IMR-90 (cell line): ENCODE data around the gene DLL4. TPM values are rescaled to one million over a fixed set of nuclear protein-coding genes. Genes with fewer than 3 reads are reported as not detected.

Source experiments
- ATAC-seq: fragments of 200-7000 bp; cut with Tn5 transposase; 2 replicates; pipeline ENCODE4 v1.9.1; 2020; ENCODE audit warnings: low read depth, mild to moderate bottlenecking, moderate library complexity
- BruUV-seq: library from RNA; stranded (reverse); fragments of 400-500 nt; replicated peaks from 2 replicates; lab custom pipeline; 2021; lab: Mats Ljungman, UMichigan
- CTCF ChIA-PET: fragments of 300-600 bp; formaldehyde crosslinking; extraction: SDS; loops from one replicate; lab custom pipeline; 2021; ENCODE audit warnings: antibody characterized with exemption; lab: Yijun Ruan, JAX
- POLR2A ChIA-PET: fragments of 300-600 bp; sonication (Branson Sonifier 250); formaldehyde crosslinking; loops from one replicate; lab custom pipeline; 2022; ENCODE audit warnings: antibody characterized with exemption; ENCODE audit not compliant: unreplicated experiment; lab: Charles Lee
- DNase-seq: peaks from one replicate; pipeline ENCODE4 v3.0.0; 2013
- H2AFZ ChIP-seq: replicated peaks from 2 replicates; pipeline ENCODE3; 2013; ENCODE audit warnings: low read length, mild to moderate bottlenecking; ENCODE audit not compliant: poor library complexity
- H2AK5ac ChIP-seq: 2 replicates; pipeline ENCODE4 v1.6.1; 2013; ENCODE audit warnings: low read depth, low read length, inconsistent platforms
- H2AK9ac ChIP-seq: replicated peaks from 2 replicates; pipeline ENCODE3; 2013; ENCODE audit warnings: mild to moderate bottlenecking, low read depth, low read length, moderate library complexity; ENCODE audit not compliant: poor library complexity
- H2BK120ac ChIP-seq: 2 replicates; pipeline ENCODE4 v1.6.1; 2013; ENCODE audit warnings: low read depth, low read length, inconsistent platforms
- H2BK15ac ChIP-seq: 3 replicates; pipeline ENCODE4 v1.6.1; 2013; ENCODE audit warnings: low read depth, low read length, inconsistent platforms
- H2BK20ac ChIP-seq: 2 replicates; pipeline ENCODE4 v1.6.1; 2013; ENCODE audit warnings: low read depth, mild to moderate bottlenecking, inconsistent platforms, low read length, moderate library complexity
- H2BK5ac ChIP-seq: 2 replicates; pipeline ENCODE4 v1.6.1; 2013; ENCODE audit warnings: mild to moderate bottlenecking, low read depth, low read length, inconsistent platforms; ENCODE audit not compliant: poor library complexity, severe bottlenecking
- H3K14ac ChIP-seq: replicated peaks from 2 replicates; pipeline ENCODE4 v1.6.1; 2013; ENCODE audit warnings: low read depth, low read length, inconsistent platforms
- H3K18ac ChIP-seq: 2 replicates; pipeline ENCODE4 v1.6.1; 2013; ENCODE audit warnings: low read depth, low read length, control low read depth
- H3K23ac ChIP-seq: 2 replicates; pipeline ENCODE4 v1.6.1; 2013; ENCODE audit warnings: low read depth, low read length, inconsistent platforms
- H3K27ac ChIP-seq: 2 replicates; pipeline ENCODE4 v1.5.1; 2013; ENCODE audit warnings: mild to moderate bottlenecking, control low read depth, low read length; ENCODE audit not compliant: insufficient read depth
- H3K27me3 ChIP-seq: 2 replicates; pipeline ENCODE4 v1.6.1; 2013; ENCODE audit warnings: low read length; ENCODE audit not compliant: control insufficient read depth, insufficient read depth
- H3K36me3 ChIP-seq: 2 replicates; pipeline ENCODE4 v1.6.1; 2013; ENCODE audit warnings: low read length, mixed read lengths; ENCODE audit not compliant: control insufficient read depth, insufficient read depth
- H3K4ac ChIP-seq: 2 replicates; pipeline ENCODE4 v1.6.1; 2013; ENCODE audit warnings: low read depth, low read length, inconsistent platforms
- H3K4me1 ChIP-seq: 2 replicates; pipeline ENCODE4 v1.6.1; 2013; ENCODE audit warnings: low read length, mixed read lengths; ENCODE audit not compliant: control insufficient read depth, insufficient read depth
- H3K4me2 ChIP-seq: 2 replicates; pipeline ENCODE4 v1.6.1; 2013; ENCODE audit warnings: low read depth, mild to moderate bottlenecking, control low read depth, low read length, moderate library complexity
- H3K4me3 ChIP-seq: 2 replicates; pipeline ENCODE4 v1.5.1; 2013; ENCODE audit warnings: low read depth, mild to moderate bottlenecking, control low read depth, low read length, moderate library complexity; ENCODE audit not compliant: insufficient read depth
- H3K56ac ChIP-seq: 2 replicates; pipeline ENCODE4 v1.6.1; 2013; ENCODE audit warnings: low read length, inconsistent platforms; ENCODE audit not compliant: insufficient read depth; ENCODE audit errors: extremely low read depth
- H3K79me1 ChIP-seq, 2 experiments: 2 replicates each; pipeline ENCODE4 v1.6.1; 2013; ENCODE audit warnings: low read length in 2 of 2, inconsistent platforms in 1 of 2, low read depth in 1 of 2
- H3K9ac ChIP-seq: 2 replicates; pipeline ENCODE4 v1.6.1; 2013; ENCODE audit warnings: low read depth, low read length, control low read depth
- H3K9me1 ChIP-seq: 2 replicates; pipeline ENCODE4 v1.6.1; 2013; ENCODE audit warnings: low read length, inconsistent platforms; ENCODE audit not compliant: insufficient read depth
- H3K9me3 ChIP-seq: 2 replicates; pipeline ENCODE4 v1.6.1; 2013; ENCODE audit warnings: low read length; ENCODE audit not compliant: control insufficient read depth, insufficient read depth
- H4K20me1 ChIP-seq: 2 replicates; pipeline ENCODE4 v1.6.1; 2013; ENCODE audit warnings: low read length, inconsistent platforms; ENCODE audit not compliant: insufficient read depth
- H4K5ac ChIP-seq: 2 replicates; pipeline ENCODE4 v1.6.1; 2013; ENCODE audit warnings: mild to moderate bottlenecking, low read depth, low read length, control low read depth
- H4K8ac ChIP-seq, 2 experiments: 2 replicates each; pipeline ENCODE4 v1.6.1; 2013; ENCODE audit warnings: low read depth in 2 of 2, low read length in 2 of 2, control low read depth in 1 of 2, inconsistent platforms in 1 of 2
- H4K91ac ChIP-seq: 2 replicates; pipeline ENCODE4 v1.6.1; 2013; ENCODE audit warnings: low read depth, low read length, inconsistent platforms; ENCODE audit not compliant: insufficient read depth
- BHLHE40 ChIP-seq: fragments of 150-350 bp; IDR thresholded peaks from 2 replicates; pipeline ENCODE4 v1.6.1; 2016; ENCODE audit warnings: mild to moderate bottlenecking, low read depth, low read length
- NFE2L2 ChIP-seq: fragments of 150-350 bp; IDR thresholded peaks from 2 replicates; pipeline ENCODE4 v1.6.1; 2016; ENCODE audit warnings: low read depth, mild to moderate bottlenecking, low read length
- POLR2A ChIP-seq: IDR thresholded peaks from 2 replicates; pipeline ENCODE4 v1.6.1; 2012; ENCODE audit warnings: mild to moderate bottlenecking, low read depth, low read length
- RCOR1 ChIP-seq: IDR thresholded peaks from 2 replicates; pipeline ENCODE4 v1.6.1; 2012; ENCODE audit warnings: mild to moderate bottlenecking, low read length, improper control_type of control experiment; ENCODE audit not compliant: insufficient replicate concordance
- WGBS, 2 experiments: methylation state at CpG; one replicate each; pipeline versions ENCODE4 v1.1.5 to v1.1.7; 2013; ENCODE audit warnings: missing lambda C conversion rate in 2 of 2; ENCODE audit not compliant: insufficient read length in 1 of 2; ENCODE audit errors: extremely low coverage in 2 of 2; 5-methylcytosine and 5-hydroxymethylcytosine counted together
- dilution Hi-C: fragments of 300-500 bp; cut with HindIII; formaldehyde crosslinking; loops from one replicate; pipeline ENCODE4 v1.14.3; 2018; ENCODE audit warnings: low sequenced_read_pairs; ENCODE audit not compliant: unreplicated experiment
- in situ Hi-C: fragments of 300-500 bp; cut with MboI; formaldehyde crosslinking; loops from 3 replicates; pipeline ENCODE4 v1.14.3; 2019; ENCODE audit warnings: low sequenced_read_pairs, inconsistent platforms, mixed read lengths
- intact Hi-C: fragments of 100-400 bp; cut with micrococcal nuclease; formaldehyde crosslinking; loops from 2 replicates; pipeline ENCODE4 v1.10.0; 2022
- polyA plus RNA-seq, 3 experiments: library from polyadenylated mRNA; depleted of rRNA; stranded (reverse); fragments of >200 nt; gene quantifications; 2 replicates each; pipeline ENCODE4 v1.2.3, GENCODE V29; 2012; ENCODE audit warnings: low replicate concordance in 1 of 3
- total RNA-seq: library from RNA; depleted of rRNA; stranded (reverse); fragments of >200 nt; gene quantifications from 2 replicates; pipeline ENCODE4 v1.2.3, GENCODE V29; 2012

DLL4 gene
- total and polyA plus RNA-seq, 2 of the 4 experiments (the other 2 are of a cell fraction): 1.8 to 3.4 TPM

DNA sequence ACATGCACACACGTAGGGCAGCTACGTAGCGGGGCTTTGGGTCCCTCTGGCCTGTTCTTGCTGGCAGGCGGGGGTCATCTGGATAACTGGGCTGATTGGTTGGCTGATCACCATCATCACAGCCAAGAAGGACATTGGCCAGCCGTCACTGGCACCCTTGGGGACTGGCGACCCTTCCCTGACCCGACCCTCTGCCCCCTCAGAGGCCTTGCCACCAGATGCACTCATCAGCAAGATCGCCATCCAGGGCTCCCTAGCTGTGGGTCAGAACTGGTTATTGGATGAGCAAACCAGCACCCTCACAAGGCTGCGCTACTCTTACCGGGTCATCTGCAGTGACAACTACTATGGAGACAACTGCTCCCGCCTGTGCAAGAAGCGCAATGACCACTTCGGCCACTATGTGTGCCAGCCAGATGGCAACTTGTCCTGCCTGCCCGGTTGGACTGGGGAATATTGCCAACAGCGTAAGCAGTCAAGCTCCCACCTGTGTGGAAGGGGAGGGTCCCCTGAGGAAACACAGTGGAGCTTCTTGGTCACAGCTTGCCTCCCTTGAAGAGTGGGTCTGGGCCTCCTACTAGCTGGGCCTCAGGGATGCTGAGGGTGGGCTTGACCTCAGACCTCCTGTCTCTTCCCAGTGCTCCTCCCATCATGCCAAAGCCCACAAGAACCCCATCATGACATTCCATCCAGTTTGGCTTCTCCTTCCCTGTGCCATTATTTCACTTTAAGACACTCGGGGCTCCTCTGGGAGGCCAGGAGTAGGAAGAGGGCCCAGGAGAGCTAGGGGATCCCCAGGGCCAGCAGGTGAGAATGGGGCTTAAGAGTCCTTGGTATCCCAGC, 2.4 kb downstream of the DLL4 start:
- ChIA-PET POLR2A (no interaction called here), CTCF (interaction anchor here (0.7 to 1.6 kb wide), 6 partner anchors 10 to 254 kb away, joined by 3 to 12 read pairs (median 4); no protein-coding TSS in a partner anchor)
- H4K5ac ChIP-seq: no peak overlapping the region
- peaks cover 19% of the 10 kb centered on the region for H3K4me1 ChIP-seq
- DNase-seq: no peak
- peak overlapping the region in 1 of 2 experiments; percentile 35; a peak in 1 of 4 replicates for H4K8ac ChIP-seq
- peaks cover 0 to 64% of the 10 kb centered on the region in 2 experiments; a peak in 3 of 4 replicates for H3K79me1 ChIP-seq
- no peak for ATAC-seq
- H2AK5ac ChIP-seq: peak overlapping the region; percentile 75
- H3K4me2 ChIP-seq: peak overlapping the region; percentile 99
- WGBS, 2 experiments: 74% methylated on average over 11 of the region's 16 CpGs; no CpG with 5 or more reads in 1 of the 2 experiments
- TF ChIP-seq NFE2L2 (no peak), RCOR1 (no peak), POLR2A (no peak), BHLHE40 (no peak)
- H3K36me3 ChIP-seq: peaks cover 8% of the 10 kb centered on the region; the same call in 1 of the 2 replicates
- dilution Hi-C loops (no loop called here), in situ Hi-C loops (no loop called here), intact Hi-C loops (no loop called here)
- H4K91ac ChIP-seq: peak overlapping the region; percentile 17; the same call in 1 of the 2 replicates
- H3K27ac ChIP-seq: no peak overlapping the region
- peak overlapping the region; percentile 78 for H3K14ac ChIP-seq
- H4K20me1 ChIP-seq: peaks cover 44% of the 10 kb centered on the region
- H3K18ac ChIP-seq: no peak overlapping the region
- no TSS peak for BruUV-seq
- H3K9me3 ChIP-seq: no peaks in the 10 kb centered on the region
- H3K4me3 ChIP-seq: peak overlapping the region; percentile 85; the same call in 1 of the 2 replicates
- peak overlapping the region; percentile 74 for H2AFZ ChIP-seq
- H2AK9ac ChIP-seq: peak overlapping the region; percentile 90
- H3K4ac ChIP-seq: peak overlapping the region; percentile 76
- H3K56ac ChIP-seq: no peak overlapping the region; the same call in 1 of the 2 replicates
- no peak overlapping the region for H2BK5ac ChIP-seq
- peak overlapping the region; percentile 85 for H3K23ac ChIP-seq
- H2BK20ac ChIP-seq: no peak overlapping the region; the same call in 1 of the 2 replicates
- H2BK15ac ChIP-seq: 0 out of 3 replicates have a peak overlapping the region, but pooled peaks have one; percentile 67
- peak overlapping the region; percentile 23; the same call in 1 of the 2 replicates for H2BK120ac ChIP-seq
- H3K27me3 ChIP-seq: peaks cover 16% of the 10 kb centered on the region
- peak overlapping the region; percentile 66; the same call in 1 of the 2 replicates for H3K9ac ChIP-seq
- peaks cover 16% of the 10 kb centered on the region for H3K9me1 ChIP-seq
